ENCODE data around the gene PPFIA1. TPM values are rescaled to one million over a fixed set of nuclear protein-coding genes. Genes with fewer than 3 reads are reported as not detected.
A peak's percentile ranks its signal among the peaks of the same experiment; 100 is the strongest.
"Not testable (repeated sequence)": the region's sequence is repeated elsewhere in the genome, so short reads cannot be mapped to it uniquely, and the experiment has no call there.

PPFIA1 gene
- total and polyA plus RNA-seq, 11 donors, result 15.8 to 53.1 (median 39.1) TPM

DNA sequence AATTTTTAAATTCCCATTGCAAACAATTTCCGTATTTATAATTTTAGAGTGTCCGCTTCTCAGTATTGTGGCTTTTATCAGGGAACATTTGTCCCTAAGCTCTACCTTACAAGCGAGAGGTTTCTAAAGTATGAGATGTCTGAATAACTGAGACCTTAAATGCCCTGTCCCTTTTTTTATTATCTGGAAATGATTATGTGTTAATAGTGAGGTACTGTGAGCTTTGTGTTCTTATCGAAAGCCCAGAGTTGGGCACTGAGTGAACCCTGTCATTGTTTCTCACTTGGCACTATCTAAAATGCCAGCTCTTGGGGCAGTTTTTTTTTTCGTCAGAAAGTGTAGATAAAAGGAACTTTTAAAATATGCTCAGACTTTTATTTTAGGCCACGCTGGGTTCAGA lies 137.3 kb downstream of the PPFIA1 start:
- Histone ChIP-seq H3K27me3 (peaks cover 0 to 48% (median 0%) of the 10 kb centered on the region in 9 donors), H3K27ac (peak overlapping the region in 8 of 12 donors; percentile 3 to 83 (median 44)), H3K4me3 (no peak overlapping the region), H3K4me1 (peaks cover 0 to 67% (median 12%) of the 10 kb centered on the region in 12 donors), H3K36me3 (peaks cover 0 to 81% (median 73%) of the 10 kb centered on the region in 9 donors), H3K9me3 (no peaks in the 10 kb centered on the region)
- intact Hi-C loops (cut with DNase I), result no loop called here
- TF ChIP-seq POLR2A (IDR thresholded peaks at IDR 0.05), result no peak
- TF ChIP-seq, protein P1, sequence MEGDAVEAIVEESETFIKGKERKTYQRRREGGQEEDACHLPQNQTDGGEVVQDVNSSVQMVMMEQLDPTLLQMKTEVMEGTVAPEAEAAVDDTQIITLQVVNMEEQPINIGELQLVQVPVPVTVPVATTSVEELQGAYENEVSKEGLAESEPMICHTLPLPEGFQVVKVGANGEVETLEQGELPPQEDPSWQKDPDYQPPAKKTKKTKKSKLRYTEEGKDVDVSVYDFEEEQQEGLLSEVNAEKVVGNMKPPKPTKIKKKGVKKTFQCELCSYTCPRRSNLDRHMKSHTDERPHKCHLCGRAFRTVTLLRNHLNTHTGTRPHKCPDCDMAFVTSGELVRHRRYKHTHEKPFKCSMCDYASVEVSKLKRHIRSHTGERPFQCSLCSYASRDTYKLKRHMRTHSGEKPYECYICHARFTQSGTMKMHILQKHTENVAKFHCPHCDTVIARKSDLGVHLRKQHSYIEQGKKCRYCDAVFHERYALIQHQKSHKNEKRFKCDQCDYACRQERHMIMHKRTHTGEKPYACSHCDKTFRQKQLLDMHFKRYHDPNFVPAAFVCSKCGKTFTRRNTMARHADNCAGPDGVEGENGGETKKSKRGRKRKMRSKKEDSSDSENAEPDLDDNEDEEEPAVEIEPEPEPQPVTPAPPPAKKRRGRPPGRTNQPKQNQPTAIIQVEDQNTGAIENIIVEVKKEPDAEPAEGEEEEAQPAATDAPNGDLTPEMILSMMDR (IDR thresholded peaks at IDR 0.05), result no peak
- WGBS, 4 donors, result 64 to 79% (median 70%) methylated on average over 6 of the region's 6 CpGs
- ATAC-seq (peak; percentile 29 to 48 (median 42)), DNase-seq (no peak)

DNA sequence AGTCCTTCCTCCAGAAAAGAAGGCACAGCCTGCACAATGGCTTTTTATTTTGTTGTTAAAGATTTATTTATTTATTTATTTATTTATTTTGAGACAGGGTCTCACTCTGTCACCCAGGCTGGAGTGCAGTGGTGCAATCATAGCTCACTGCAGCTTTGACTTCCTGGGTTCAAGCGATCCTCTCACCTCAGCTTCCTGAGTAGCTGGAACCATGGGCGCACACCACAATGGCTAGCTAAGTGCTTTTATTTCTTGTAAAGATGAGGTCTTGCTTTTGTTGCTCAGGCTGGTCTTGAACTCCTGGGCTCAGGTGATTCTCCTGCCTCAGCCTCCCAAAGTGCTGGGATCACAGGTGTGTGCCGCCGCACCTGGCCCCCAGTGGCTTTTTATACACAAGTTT lies 137.8 kb downstream of the PPFIA1 start:
- DNase-seq; ATAC-seq; H3K4me3 ChIP-seq; H3K9me3 ChIP-seq; intact Hi-C loops (cut with DNase I): not testable (repeated sequence)
- peaks cover 0 to 51% (median 0%) of the 10 kb centered on the region in 9 donors for H3K27me3 ChIP-seq
- H3K36me3 ChIP-seq, result peaks cover 3 to 86% (median 78%) of the 10 kb centered on the region in 9 donors
- peak overlapping the region in 7 of 12 donors; percentile 21 to 83 (median 46) for H3K27ac ChIP-seq
- WGBS, 4 donors, result 93 to 96% (median 94%) methylated on average over 4 of the region's 4 CpGs
- peaks cover 0 to 62% (median 12%) of the 10 kb centered on the region in 12 donors for H3K4me1 ChIP-seq

DNA sequence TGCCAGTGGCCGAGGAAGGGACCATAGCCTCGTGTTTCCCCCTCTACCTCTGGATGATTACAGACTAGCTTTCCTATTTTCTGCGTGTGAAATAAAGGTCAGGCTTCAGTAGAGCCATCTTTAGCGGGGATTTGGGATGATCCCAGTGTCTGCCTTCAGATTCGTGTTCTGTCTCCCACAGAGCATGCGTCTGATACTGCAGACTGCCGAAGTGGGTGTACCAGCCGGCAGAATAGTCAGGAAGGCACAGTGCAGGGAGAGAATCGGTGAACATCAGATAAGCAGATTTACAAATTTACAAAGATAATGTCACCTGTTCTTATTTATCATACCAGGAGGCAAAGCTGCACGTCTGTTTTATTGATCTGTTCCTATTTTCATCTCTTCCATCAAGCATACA lies 138.9 kb downstream of the PPFIA1 start:
- peaks cover 6 to 96% (median 89%) of the 10 kb centered on the region in 9 donors for H3K36me3 ChIP-seq
- H3K27me3 ChIP-seq, result peaks cover 0 to 48% (median 0%) of the 10 kb centered on the region in 9 donors
- TF ChIP-seq, protein P1 (IDR thresholded peaks at IDR 0.05), result no peak
- TF ChIP-seq POLR2A (IDR thresholded peaks at IDR 0.05), result no peak
- H3K27ac ChIP-seq, result peak overlapping the region in 10 of 12 donors; percentile 25 to 83 (median 52)
- H3K4me3 ChIP-seq, result no peak overlapping the region
- 79 to 89% (median 84%) methylated on average over 10 of the region's 10 CpGs for WGBS, 4 donors
- H3K9me3 ChIP-seq, result no peaks in the 10 kb centered on the region
- DNase-seq (no peak), ATAC-seq (no peak)
- intact Hi-C loops (cut with DNase I), result no loop called here
- H3K4me1 ChIP-seq, result peaks cover 0 to 61% (median 12%) of the 10 kb centered on the region in 12 donors

DNA sequence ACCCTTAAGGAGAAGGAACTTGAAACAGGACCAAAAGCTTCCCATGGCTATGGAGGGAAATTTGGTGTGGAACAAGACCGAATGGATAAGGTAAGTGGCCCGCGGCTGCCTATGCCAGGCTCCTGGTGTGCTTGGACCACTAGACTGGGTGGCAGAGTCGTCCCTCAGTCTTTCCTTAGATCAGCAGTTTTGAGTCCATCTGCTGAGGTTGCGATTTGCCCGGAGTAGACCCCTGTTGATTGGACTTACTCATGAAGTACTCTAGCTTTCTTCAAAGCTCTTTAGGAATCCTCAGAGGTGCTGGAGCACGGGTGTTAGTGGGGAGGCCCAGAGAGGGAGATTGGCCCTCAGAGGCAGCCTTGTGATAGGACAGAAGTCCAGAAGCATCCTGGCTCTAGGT lies 139.4 kb downstream of the PPFIA1 start:
- Histone ChIP-seq H3K4me1 (peaks cover 0 to 61% (median 12%) of the 10 kb centered on the region in 12 donors), H3K27ac (peak overlapping the region in 11 of 12 donors; percentile 25 to 83 (median 47))

More for the DNA sequence above, 139.4 kb downstream of the PPFIA1 start:
- WGBS, 4 donors, result 87 to 90% (median 88%) methylated on average over 7 of the region's 7 CpGs
- H3K36me3 ChIP-seq, result peaks cover 6 to 99% (median 94%) of the 10 kb centered on the region in 9 donors
- no peak for DNase-seq
- intact Hi-C loops (cut with DNase I), result loop anchor here in 1 of 10 donors (2.0 kb wide), 1 partner anchor 77 kb away; no protein-coding TSS in a partner anchor
- TF ChIP-seq, protein P1 (IDR thresholded peaks at IDR 0.05), result no peak
- no peak for TF ChIP-seq POLR2A (IDR thresholded peaks at IDR 0.05)
- H3K27me3 ChIP-seq, result peaks cover 0 to 52% (median 0%) of the 10 kb centered on the region in 9 donors
- no peak overlapping the region for H3K4me3 ChIP-seq
- no peak for ATAC-seq
- no peaks in the 10 kb centered on the region for H3K9me3 ChIP-seq
